HG02884 (cell line): ENCODE measurements around the gene RELA.

ENCODE experiments used
- ATAC-seq: cut with Tn5 transposase; IDR thresholded peaks from one replicate; pipeline ENCODE4 v1.9.1; 2021; ENCODE audit warnings: mild to moderate bottlenecking, moderate library complexity; ENCODE audit not compliant: unreplicated experiment

Gene RELA

DNA sequence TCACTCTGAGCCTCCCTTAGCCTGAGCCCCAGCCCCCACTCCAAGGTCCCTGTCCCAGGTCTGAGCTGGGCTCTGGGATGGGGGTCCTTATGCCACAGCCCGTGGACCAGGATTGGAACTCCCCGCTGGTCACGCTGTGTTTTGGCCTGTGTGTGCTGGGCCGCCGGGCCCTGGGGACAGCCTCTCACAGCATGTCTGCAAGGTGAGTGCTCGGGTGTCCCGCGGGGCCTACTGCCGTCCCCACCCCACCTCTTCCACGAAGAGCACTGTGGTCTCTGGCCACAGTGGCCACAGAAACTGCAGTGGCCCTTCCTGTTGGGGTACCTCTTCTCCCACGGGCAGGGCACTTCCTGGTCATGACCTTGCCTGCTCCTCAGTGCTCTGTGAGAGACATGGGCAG is 28.3 kb downstream of the RELA start:
- ATAC-seq: no peak

DNA sequence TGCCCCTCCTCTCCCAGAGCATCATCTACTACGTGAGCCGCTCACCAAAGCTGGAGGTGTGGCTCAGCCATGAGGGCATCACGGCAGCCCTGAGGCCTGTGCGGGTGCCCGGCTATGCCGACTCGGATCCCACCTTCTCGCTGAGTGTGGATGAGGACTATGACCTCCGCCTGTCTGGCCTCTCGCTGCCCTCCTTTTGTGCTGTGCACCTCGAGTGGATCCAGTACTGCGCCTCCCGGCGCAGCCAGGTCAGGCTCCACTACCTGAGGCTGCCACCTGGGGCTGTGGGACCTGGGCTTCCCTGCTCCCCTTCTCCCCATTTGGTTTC is 28.6 kb downstream of the RELA start:
- ATAC-seq: no peak

DNA sequence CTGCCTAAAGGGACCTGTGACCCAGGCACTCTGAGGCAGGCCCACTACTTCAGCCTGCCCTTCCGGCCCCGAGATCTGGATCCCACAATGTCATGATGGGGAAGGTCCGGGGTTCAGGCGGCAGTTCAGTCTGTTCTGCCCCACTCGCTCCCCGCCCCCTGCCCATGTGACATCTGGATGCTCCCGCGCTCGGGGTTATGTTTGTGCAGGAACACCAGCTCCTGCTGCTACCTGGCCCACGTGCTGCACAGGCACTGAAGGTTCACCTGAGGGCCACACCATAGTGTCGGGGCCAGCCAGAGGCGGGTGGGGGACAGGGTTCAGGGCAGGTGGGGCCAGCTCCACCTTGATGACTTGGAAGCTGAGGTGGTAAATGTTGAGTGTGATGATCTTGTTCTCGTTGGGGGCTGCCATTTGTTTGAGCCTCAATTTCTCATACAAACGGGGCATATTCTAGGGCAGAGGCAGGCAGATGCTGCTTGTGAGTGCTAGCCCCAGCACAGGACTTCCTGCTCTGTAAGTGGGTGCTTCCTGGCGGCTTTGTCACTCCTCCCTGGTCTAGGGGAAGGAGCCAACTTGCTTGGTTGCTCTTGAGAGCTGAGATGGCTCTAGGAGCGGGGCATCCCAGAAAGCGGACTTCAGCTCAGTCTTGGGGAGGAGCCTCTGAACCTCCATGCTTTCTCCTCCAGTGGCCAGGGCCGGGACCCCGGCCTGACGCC is 29.2 kb downstream of the RELA start:
- no peak for ATAC-seq

DNA sequence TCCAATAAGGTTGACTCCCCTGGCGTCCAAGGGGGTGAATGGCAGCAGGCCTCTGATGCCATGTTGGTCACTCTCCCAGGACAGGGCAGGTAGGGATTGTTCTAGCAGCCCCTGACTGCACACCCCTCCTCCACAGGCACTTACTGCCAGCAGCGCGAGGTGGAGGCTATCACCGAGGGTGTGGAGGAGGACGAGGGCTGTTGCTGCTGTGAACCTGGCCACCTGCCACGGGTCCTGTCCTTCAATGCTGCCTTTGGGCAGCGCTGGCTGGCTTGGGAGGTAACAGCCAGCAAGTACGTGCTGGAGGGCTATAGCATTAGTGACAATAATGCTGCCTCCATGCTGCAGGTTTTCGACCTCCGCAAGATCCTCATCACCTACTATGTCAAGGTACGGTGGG is 32.5 kb downstream of the RELA start:
- ATAC-seq: no peak

DNA sequence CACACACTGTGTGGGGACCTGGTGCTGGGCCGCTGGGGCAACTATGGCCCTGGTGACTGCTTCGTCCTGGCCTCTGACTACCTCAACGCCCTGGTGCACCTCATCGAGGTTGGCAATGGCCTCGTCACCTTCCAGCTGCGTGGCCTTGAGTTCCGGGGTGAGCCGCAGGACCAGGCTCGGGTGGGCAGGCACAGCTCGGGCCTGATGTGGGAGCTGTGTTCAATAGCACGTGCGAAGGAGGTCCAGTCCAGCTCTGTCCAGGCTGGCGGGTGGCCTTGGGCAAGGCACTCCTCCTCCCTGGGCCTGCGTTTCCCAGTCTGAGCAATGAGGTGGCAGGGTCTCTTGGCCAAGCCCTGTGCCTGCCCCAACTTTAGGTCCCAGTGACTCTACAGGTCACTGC is 33.1 kb downstream of the RELA start:
- no peak for ATAC-seq

DNA sequence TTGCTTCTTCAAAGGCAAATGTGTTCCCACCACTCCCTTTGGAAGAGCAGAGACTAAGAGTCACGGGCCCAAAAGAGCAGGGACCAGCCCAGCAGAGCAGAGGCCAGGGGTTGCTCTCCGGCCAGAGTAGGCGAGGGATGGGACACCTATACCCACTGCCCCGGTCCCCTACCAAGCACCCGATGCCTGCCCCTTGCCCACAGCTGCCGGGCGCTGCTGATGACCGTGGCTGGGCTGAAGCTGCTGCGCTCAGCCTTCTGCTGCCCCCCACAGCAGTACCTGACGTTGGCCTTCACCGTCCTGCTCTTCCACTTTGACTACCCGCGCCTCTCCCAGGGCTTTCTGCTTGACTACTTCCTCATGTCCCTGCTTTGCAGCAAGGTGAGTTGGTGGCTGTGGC is 35.5 kb downstream of the RELA start:
- ATAC-seq: no peak

DNA sequence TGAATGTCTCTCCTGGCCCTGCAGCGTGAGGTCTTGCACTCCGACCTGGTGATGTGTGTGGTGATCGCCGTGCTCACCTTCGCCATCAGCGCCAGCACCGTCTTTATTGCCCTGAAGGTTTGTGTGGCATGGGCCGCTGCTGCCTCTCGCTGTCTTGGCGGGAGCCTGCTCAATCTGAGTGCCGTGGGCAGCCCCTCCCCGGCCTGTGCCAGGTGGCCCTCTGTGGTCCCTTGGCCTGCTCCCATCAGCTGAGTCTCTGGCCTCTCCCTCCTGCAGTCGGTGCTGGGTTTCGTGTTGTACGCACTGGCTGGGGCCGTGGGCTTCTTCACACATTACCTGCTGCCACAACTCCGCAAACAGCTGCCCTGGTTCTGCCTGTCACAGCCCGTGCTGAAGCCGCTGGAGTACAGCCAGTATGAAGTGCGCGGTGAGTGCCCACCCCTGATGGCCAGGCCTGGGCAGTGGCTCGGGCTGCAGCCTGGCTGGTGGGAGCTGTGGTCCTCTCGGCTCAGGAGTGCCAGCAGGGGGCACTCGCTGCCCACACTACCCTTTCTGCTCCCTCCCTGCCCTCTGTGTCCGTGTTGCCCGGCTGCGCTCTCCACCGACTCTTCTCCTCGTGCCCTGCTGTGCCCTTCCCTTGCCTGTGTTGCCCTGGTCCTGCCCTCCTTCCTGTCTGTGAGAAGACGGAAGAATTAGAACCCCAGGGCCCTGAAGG is 36.9 kb downstream of the RELA start:
- ATAC-seq: no peak

DNA sequence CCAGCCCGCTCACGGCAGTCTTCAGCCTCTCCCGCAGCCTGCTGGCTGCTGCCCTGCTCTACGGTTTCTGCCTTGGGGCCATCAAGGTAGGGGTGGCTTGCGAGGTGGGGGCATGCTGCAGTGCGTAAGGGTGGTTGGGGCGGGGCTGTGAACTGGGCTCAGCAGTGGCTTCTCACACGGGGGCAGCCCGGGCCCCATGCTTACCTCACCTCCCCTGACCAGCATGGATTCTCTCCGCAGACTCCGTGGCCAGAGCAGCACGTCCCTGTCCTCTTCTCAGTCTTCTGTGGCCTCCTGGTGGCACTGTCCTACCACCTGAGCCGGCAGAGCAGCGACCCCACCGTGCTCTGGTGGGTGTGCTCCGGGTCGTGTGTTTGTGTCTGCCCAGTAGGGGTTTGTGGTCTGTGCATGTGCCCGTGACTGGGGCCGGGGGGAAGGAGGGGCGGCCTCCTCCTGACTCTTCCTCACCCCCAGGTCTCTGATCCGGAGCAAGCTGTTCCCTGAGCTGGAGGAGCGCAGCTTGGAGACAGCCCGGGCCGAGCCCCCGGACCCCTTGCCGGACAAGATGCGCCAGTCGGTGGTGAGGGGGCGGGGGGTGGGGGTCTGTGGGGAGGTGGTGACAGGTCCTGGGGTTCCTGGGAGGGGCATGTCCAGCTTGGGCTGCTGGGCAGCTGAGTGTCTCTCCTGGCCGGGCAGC is 37.6 kb downstream of the RELA start:
- ATAC-seq: no peak

DNA sequence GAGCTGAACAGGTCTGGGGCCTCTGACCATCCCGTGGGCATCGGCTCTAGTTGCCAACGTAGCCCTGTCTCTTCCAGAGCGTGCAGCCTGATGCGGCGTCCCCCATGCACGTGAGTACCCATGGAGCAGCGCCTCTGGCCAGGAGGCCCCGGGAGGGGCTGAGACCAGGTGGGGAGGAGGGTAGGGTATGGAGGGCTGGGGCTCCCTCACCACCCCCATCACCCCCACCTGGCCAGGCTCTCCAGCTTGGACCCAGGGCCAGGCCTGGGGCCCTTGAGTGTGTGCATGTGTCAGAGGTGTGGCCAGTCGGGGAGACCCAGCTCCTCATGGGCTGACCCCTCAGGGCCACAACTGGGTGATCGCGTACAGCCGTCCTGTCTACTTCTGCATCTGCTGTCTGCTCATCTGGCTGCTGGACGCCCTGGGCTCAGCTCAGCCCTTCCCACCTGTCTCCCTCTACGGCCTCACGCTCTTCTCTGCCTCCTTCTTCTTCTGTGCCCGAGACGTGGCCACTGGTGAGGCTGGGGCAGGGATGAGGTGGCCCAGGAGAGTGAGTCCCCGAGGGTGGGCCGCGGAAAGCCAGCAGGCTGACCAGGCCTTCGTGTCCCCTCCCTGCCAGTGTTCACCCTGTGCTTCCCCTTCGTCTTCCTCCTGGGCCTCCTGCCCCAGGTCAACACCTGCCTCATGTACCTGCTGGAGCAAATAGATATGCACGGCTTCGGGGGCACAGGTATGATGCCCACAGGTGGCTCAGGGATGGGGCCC is 38.7 kb downstream of the RELA start:
- ATAC-seq: no peak

DNA sequence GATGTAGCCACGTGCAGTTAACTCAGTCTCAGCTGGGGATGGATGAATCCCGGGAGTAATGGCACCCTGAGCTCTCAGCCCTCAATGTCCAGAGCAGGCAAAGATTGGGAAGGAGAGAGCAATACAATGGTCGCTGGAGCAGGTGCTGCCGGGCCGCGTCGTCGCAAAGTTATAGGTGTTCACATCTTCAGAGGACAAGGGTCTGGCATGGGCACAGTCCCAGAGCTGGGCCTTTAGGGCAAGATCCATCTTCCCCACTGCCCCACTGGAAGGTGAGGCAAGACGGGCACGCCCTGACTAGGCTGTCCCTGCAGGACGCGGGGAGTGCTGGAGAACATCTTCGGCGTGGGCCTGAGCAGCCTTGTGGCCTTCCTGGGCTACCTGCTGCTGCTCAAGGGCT is 39.5 kb downstream of the RELA start:
- ATAC-seq: no peak

DNA sequence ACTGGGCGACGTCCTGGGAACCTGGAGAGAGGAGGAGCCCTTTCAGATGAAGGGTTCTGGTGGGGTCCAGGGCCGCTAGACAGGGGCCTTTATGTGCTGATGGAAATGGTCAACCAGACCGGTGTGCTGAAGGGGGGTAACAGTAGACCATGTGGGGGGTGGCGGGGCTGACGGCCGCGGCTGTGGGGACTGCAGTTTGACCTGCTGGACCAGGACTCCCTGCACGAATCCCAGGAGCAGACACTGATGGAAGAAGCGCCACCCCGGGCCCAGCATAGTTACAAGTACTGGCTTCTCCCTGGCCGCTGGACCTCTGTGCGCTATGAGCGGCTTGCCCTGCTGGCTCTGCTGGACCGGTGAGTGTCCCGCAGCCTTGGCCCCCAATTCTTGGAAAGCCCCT is 40.7 kb downstream of the RELA start:
- ATAC-seq: no peak

DNA sequence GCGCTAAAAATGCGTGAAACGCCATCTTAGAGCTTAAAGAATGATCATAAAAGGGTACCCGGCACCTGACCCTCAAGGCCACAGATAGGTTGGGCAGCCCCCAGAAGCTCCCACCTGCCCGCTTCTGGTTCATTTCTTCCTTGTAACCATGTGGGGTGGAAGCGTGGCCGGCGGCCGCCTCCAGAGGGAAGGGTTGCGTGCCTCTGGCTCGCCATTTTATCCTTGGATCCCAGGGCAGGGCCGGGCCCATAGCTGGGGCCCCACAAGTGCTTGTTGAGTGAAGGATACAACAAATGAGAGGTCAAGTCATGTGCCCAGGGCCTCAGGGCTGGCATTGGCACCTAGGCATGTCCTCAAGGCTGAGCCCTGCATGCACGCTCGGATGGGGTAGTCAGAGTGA is 41.3 kb downstream of the RELA start:
- ATAC-seq: no peak

DNA sequence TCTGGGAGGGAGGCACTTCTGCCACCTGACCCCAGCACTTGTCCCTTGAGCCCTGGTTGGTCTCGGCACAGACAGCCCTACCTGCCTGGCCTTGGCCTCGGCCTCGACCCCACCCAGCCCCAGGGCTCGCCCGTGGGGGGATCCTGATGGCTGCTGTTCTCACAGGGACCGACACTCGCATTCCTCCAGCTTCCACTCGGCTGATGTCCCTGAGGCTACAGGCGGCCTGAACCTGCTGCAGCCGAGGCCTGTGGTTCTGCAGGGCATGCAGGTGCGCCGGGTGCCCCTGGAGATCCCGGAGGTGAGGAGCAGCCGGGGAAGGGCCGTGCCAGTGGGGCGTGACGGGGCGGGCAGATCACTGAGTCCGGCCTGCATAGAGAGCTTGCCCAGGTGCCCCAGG is 42.0 kb downstream of the RELA start:
- no peak for ATAC-seq

DNA sequence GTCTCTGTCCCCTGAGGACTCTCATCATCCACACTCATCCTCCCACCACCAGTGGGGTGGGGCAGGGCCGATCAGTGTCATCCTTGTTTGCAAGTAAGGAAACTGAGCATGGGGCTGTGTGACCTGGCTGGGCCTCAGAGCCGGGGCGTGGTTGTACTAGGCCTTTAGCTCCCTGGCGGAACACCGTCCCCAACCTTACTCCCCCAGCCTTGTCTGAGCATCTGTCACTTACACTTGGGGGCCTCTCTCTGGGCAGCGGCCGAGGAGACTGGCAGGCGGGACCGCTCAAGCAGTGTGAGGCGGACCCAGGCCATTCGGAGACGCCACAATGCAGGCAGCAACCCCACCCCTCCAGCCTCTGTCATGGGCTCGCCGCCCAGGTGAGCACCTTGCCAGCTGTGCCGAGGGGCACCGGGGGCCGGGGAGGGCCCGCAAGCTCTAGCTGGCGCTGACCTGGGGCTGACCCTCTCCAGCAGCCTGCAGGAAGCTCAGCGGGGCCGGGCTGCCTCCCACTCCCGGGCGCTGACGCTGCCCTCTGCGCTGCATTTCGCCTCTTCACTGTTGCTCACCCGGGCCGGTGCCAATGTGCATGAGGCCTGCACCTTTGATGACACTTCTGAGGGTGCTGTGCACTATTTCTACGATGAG is 43.3 kb downstream of the RELA start:
- ATAC-seq: no peak

DNA sequence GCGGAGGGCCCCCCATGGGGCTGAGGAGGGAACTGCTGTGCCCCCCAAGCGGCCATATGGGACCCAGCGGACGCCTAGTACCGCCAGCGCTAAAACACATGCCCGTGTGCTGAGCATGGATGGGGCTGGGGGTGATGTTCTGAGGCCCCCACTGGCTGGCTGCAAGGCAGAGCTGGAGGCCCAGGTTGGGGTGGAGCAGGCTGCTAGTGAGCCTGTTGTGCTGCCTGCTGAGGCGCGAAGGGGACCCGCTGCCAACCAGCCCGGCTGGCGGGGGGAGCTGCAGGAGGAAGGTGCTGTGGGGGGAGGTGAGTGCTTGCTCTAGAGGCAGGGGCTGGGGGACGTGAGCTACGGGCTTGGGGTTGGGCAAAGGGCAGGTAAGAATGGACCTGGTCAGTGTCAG is 44.0 kb downstream of the RELA start:
- ATAC-seq: no peak

DNA sequence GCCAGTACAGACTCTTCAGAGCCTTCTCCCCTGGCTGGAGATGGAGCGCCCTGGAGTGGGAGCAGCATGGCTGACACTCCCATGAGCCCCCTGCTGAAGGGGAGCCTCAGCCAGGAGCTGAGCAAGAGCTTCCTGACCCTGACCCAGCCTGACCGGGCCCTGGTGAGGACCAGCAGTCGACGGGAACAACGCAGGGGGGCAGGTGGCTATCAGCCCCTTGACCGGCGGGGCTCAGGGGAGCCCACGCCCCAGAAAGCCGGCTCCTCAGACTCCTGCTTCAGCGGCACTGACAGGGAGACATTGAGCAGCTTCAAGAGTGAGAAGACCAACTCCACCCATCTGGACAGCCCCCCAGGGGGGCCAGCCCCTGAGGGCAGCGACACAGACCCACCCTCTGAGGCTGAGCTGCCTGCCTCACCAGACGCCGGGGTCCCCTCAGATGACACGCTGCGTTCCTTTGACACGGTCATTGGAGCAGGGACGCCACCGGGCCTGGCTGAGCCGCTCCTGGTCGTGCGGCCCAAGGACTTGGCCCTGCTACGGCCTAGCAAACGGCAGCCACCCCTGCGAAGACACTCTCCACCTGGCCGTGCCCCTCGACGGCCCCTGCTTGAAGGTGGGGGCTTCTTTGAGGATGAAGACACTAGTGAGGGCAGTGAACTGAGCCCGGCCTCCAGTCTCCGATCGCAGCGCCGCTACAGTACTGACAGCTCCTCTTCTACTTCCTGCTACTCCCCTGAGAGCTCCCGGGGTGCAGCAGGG is 44.5 kb downstream of the RELA start:
- ATAC-seq: no peak

DNA sequence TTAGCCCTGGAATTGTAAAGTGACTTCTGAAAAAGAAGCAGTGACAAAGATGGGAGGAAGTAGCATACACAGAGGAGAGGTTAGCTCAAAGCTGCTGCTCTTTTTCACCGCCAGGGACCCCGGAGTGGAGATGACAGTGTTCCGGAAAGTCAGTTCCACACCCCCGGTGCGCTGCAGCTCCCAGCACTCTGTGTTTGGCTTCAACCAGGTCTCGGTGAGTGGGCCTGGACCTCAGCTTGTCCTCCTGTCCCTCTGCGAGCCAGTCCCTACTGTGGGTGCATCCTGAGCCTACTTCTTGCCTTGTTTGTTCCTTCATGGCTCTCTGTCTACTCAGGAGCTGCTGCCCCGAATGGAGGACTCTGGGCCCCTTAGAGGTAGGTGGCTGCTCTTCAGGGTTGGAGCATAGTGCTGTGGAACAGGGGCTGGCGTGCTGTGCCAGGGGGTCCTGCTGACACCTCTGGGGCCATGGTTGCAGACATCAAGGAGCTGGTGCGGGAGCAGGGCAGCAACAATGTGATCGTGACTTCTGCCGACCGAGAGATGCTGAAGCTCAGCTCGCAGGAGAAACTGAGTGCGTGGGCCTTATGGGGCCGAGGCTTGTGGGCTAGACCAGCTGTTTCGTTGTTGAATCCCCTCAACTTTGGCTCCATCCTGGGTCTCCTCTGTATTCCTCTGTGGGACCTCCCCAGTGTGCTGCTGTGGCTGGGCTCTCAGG is 45.4 kb downstream of the RELA start:
- ATAC-seq: no peak

DNA sequence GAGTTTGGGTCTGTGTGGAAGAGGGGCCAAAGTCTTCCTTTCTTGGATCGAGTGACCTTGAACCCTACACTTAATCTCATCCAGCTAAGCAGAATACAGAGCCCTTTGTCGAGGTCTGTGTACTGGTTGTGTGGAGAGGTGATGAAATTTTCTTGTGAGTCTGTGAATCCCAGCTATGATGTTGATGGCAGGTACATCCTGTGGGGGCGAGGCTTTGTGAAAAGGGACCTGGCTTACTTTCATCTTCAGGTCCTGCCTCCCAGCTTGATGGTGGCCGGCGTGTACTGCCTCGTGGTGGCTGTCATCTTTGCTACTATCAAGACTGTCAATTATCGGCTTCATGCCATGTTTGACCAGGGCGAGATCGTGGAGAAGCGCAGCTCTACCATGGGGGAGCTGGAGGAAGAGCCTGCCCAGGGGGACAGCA is 46.1 kb downstream of the RELA start:
- no peak for ATAC-seq

DNA sequence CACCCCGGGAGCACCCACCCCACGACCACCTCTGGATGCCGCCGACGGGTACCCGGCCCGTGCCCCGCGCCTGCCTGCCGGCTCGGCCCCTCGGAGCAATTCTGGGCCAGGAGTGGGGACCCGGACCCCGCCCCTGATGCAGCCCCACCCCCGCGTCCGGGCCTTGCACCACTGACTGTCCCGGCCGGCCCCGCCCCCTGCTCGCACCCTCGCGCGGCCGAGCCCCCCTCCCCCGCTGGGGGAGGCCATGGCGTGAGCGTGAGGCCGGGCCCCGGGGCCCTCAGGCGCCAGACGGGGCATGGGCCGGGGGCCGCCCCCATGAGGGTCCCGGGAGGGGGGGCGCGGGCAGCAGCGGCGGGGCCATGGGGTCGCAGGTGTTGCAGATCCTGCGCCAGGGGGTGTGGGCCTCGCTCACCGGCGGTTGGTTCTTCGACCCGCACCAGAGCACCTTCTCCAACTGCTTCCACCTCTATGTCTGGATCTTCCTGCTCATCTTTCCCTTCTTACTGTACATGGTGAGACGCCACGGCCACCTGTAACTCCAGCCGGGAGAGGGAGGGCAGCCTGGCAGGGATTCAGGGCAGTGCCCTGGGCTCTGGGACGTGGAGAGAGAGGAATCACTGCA is 46.7 kb downstream of the RELA start:
- no peak for ATAC-seq
